Mesenchymal stem cell (in vitro differentiated cells and primary cell): ENCODE measurements around the gene PRIM2.
A peak's percentile ranks its signal among the peaks of the same experiment; 100 is the strongest.
"Not testable (repeated sequence)": the region's sequence is repeated elsewhere in the genome, so short reads cannot be mapped to it uniquely, and the experiment has no call there.

Experiments
- DNase-seq: peaks from one replicate; pipeline ENCODE4 v3.0.0-alpha.2; 2013
- H2AFZ ChIP-seq: one replicate; pipeline ENCODE4 v1.6.1; 2013; ENCODE audit warnings: low read depth, mild to moderate bottlenecking, control low read depth, inconsistent platforms, low read length, moderate library complexity
- H2AK5ac ChIP-seq: 2 replicates; pipeline ENCODE4 v1.6.1; 2013; ENCODE audit warnings: low read length, moderate library complexity, mild to moderate bottlenecking, inconsistent platforms; ENCODE audit not compliant: severe bottlenecking
- H2BK120ac ChIP-seq: one replicate; pipeline ENCODE4 v1.6.1; 2013; ENCODE audit warnings: low read depth, mild to moderate bottlenecking, inconsistent platforms, low read length, moderate library complexity
- H2BK12ac ChIP-seq, 2 experiments: one replicate each; pipeline ENCODE4 v1.6.1; 2013; ENCODE audit warnings: inconsistent platforms in 2 of 2, low read length in 2 of 2, mild to moderate bottlenecking in 2 of 2, moderate library complexity in 2 of 2, control low read depth in 1 of 2
- H2BK15ac ChIP-seq: one replicate; pipeline ENCODE4 v1.6.1; 2013; ENCODE audit warnings: mild to moderate bottlenecking, low read depth, inconsistent platforms; ENCODE audit not compliant: poor library complexity, severe bottlenecking
- H2BK5ac ChIP-seq: 2 replicates; pipeline ENCODE4 v1.6.1; 2013; ENCODE audit warnings: low read depth, mild to moderate bottlenecking, low read length, control low read depth, inconsistent platforms; ENCODE audit not compliant: poor library complexity, severe bottlenecking
- H3K14ac ChIP-seq, 2 experiments: one replicate each; pipeline ENCODE4 v1.6.1; 2013; ENCODE audit warnings: inconsistent platforms in 2 of 2, low read length in 2 of 2, control low read depth in 1 of 2, mild to moderate bottlenecking in 1 of 2, moderate library complexity in 1 of 2
- H3K18ac ChIP-seq, 2 experiments: one replicate each; pipeline ENCODE4 v1.6.1; 2013; ENCODE audit warnings: inconsistent platforms in 2 of 2, low read length in 2 of 2, control low read depth in 1 of 2, low read depth in 1 of 2, mild to moderate bottlenecking in 1 of 2
- H3K23ac ChIP-seq, 2 experiments: one replicate each; pipeline ENCODE4 v1.6.1; 2013; ENCODE audit warnings: inconsistent platforms in 2 of 2, low read length in 2 of 2, mild to moderate bottlenecking in 2 of 2, moderate library complexity in 2 of 2, control low read depth in 1 of 2
- H3K27ac ChIP-seq: 2 replicates; pipeline ENCODE4 v1.5.1; 2013; ENCODE audit warnings: mild to moderate bottlenecking, moderate library complexity, low read length, control low read depth, inconsistent platforms; ENCODE audit not compliant: poor library complexity, severe bottlenecking
- H3K27me3 ChIP-seq, 2 experiments: 2 replicates each; pipeline versions ENCODE4 v1.6.1 to v1.7.0; 2013; ENCODE audit warnings: low read length in 2 of 2, mild to moderate bottlenecking in 2 of 2, moderate library complexity in 2 of 2, control low read depth in 1 of 2, inconsistent platforms in 1 of 2; ENCODE audit not compliant: control insufficient read depth in 1 of 2, insufficient read depth in 1 of 2
- H3K36me3 ChIP-seq, 2 experiments: 2 replicates each; pipeline versions ENCODE4 v1.6.1 to v1.7.0; 2013; ENCODE audit warnings: low read length in 2 of 2, control low read depth in 1 of 2, inconsistent platforms in 1 of 2, low read depth in 1 of 2, mild to moderate bottlenecking in 1 of 2; ENCODE audit not compliant: insufficient read depth in 2 of 2, control insufficient read depth in 1 of 2
- H3K4ac ChIP-seq, 2 experiments: one replicate each; pipeline ENCODE4 v1.6.1; 2013; ENCODE audit warnings: inconsistent platforms in 2 of 2, low read length in 2 of 2, mild to moderate bottlenecking in 2 of 2, moderate library complexity in 2 of 2, control low read depth in 1 of 2, low read depth in 1 of 2
- H3K4me1 ChIP-seq: 2 replicates; pipeline ENCODE4 v1.6.1; 2013; ENCODE audit warnings: low read depth, low read length, control low read depth; ENCODE audit not compliant: control insufficient read depth, insufficient read depth
- H3K4me2 ChIP-seq: 2 replicates; pipeline ENCODE4 v1.6.1; 2013; ENCODE audit warnings: low read length, mild to moderate bottlenecking, inconsistent platforms; ENCODE audit not compliant: poor library complexity, severe bottlenecking
- H3K4me3 ChIP-seq, 2 experiments: 2 replicates each; pipeline versions ENCODE4 v1.5.1 to v1.7.0; 2013; ENCODE audit warnings: low read length in 2 of 2, mild to moderate bottlenecking in 2 of 2, control low read depth in 1 of 2, low read depth in 1 of 2; ENCODE audit not compliant: insufficient read depth in 1 of 2
- H3K79me1 ChIP-seq: replicated peaks from 2 replicates; pipeline ENCODE4 v1.6.1; 2013; ENCODE audit warnings: mild to moderate bottlenecking, control low read depth, low read length, inconsistent platforms; ENCODE audit not compliant: poor library complexity, severe bottlenecking
- H3K9ac ChIP-seq: 2 replicates; pipeline ENCODE4 v1.7.0; 2013; ENCODE audit warnings: mild to moderate bottlenecking, low read length, moderate library complexity
- H3K9me3 ChIP-seq: 2 replicates; pipeline ENCODE4 v1.7.0; 2013; ENCODE audit warnings: mild to moderate bottlenecking, low read length; ENCODE audit not compliant: control insufficient read depth
- H4K8ac ChIP-seq: one replicate; pipeline ENCODE4 v1.6.1; 2013; ENCODE audit warnings: inconsistent platforms, mild to moderate bottlenecking, low read length, moderate library complexity
- H4K91ac ChIP-seq: one replicate; pipeline ENCODE4 v1.6.1; 2013; ENCODE audit warnings: mild to moderate bottlenecking, low read length, inconsistent platforms
- WGBS: methylation state at CpG from one replicate; pipeline ENCODE4 v1.1.7; 2013; ENCODE audit warnings: mixed read lengths; 5-methylcytosine and 5-hydroxymethylcytosine counted together

The PRIM2 gene

GRCh38 chr6:57362340-57362739 lies 44.9 kb downstream of the PRIM2 start:
- not testable (repeated sequence) for H3K27me3 ChIP-seq, H2BK5ac ChIP-seq, H3K9me3 ChIP-seq, H2AFZ ChIP-seq, H4K91ac ChIP-seq, H2AK5ac ChIP-seq, H3K36me3 ChIP-seq, H3K4me2 ChIP-seq, H3K23ac ChIP-seq, H4K8ac ChIP-seq, H3K4me3 ChIP-seq, H2BK15ac ChIP-seq, H2BK12ac ChIP-seq, H3K4me1 ChIP-seq, H2BK120ac ChIP-seq, H3K14ac ChIP-seq, H3K9ac ChIP-seq, H3K18ac ChIP-seq, H3K4ac ChIP-seq, H3K79me1 ChIP-seq, H3K27ac ChIP-seq
- peak; percentile 44 for DNase-seq
- WGBS: 100% methylated on average over 1 of the region's 2 CpGs

GRCh38 chr6:57365076-57365583 lies 47.7 kb downstream of the PRIM2 start:
- H2BK5ac ChIP-seq, H3K27me3 ChIP-seq, H2AFZ ChIP-seq, H3K4ac ChIP-seq, H3K27ac ChIP-seq, H4K8ac ChIP-seq, H3K23ac ChIP-seq, H2BK15ac ChIP-seq, H3K14ac ChIP-seq, H2BK120ac ChIP-seq, H3K4me1 ChIP-seq, H3K36me3 ChIP-seq, H3K9ac ChIP-seq, H3K4me2 ChIP-seq, H3K18ac ChIP-seq, H2AK5ac ChIP-seq, H2BK12ac ChIP-seq, H3K79me1 ChIP-seq, H4K91ac ChIP-seq, H3K4me3 ChIP-seq, H3K9me3 ChIP-seq, DNase-seq: not testable (repeated sequence)
- no CpG with 5 or more reads among the region's 2 CpGs for WGBS

- not testable (repeated sequence) for H3K18ac ChIP-seq, H4K91ac ChIP-seq, H2BK5ac ChIP-seq, H2BK15ac ChIP-seq, H3K4ac ChIP-seq, DNase-seq, H2AK5ac ChIP-seq, H2BK12ac ChIP-seq, H3K79me1 ChIP-seq, H3K4me1 ChIP-seq, H3K36me3 ChIP-seq, H3K9ac ChIP-seq, H3K4me3 ChIP-seq, H2AFZ ChIP-seq, H3K9me3 ChIP-seq, H3K4me2 ChIP-seq, H4K8ac ChIP-seq, H3K14ac ChIP-seq, H3K23ac ChIP-seq, H3K27me3 ChIP-seq, H2BK120ac ChIP-seq, H3K27ac ChIP-seq
- WGBS: 100% methylated on average over 2 of the region's 4 CpGs
Observed at GRCh38 chr6:57368965-57369731, 51.7 kb downstream of the PRIM2 start.

GRCh38 chr6:57371779-57372178 lies 54.3 kb downstream of the PRIM2 start:
- H2BK120ac ChIP-seq, H3K27me3 ChIP-seq, H3K4me2 ChIP-seq, H2AFZ ChIP-seq, H3K18ac ChIP-seq, H2BK12ac ChIP-seq, H4K91ac ChIP-seq, H3K14ac ChIP-seq, H2AK5ac ChIP-seq, DNase-seq, H4K8ac ChIP-seq, H3K9me3 ChIP-seq, H3K23ac ChIP-seq, H3K36me3 ChIP-seq, H2BK5ac ChIP-seq, H3K27ac ChIP-seq, H3K4ac ChIP-seq, H3K4me3 ChIP-seq, H3K79me1 ChIP-seq, H2BK15ac ChIP-seq, H3K9ac ChIP-seq, H3K4me1 ChIP-seq: not testable (repeated sequence)
- no CpG with 5 or more reads among the region's 1 CpG for WGBS
